Common myeloid progenitor, CD34-positive (primary cell): ENCODE data around the gene RNF14. TPM values are rescaled to one million over a fixed set of nuclear protein-coding genes. Genes with fewer than 3 reads are reported as not detected.
"Not testable (repeated sequence)": the region's sequence is repeated elsewhere in the genome, so short reads cannot be mapped to it uniquely, and the experiment has no call there.

Experiments used
- CTCF ChIA-PET: fragments of 350-600 bp; sonication (Branson Sonifier 250); formaldehyde crosslinking; loops from one replicate; lab custom pipeline; 2021; ENCODE audit warnings: antibody characterized with exemption; lab: Charles Lee
- POLR2A ChIA-PET: fragments of 350-600 bp; sonication (Branson Sonifier 250); formaldehyde crosslinking; loops from one replicate; lab custom pipeline; 2021; ENCODE audit warnings: antibody characterized with exemption; lab: Charles Lee
- DNase-seq, 3 donors: peaks; one replicate each; pipeline versions ENCODE4 v3.0.0 to v3.0.0-alpha.2; 2013
- H3K27ac ChIP-seq, 2 experiments: 1 replicate in 1 of 2; 2 replicates in 1 of 2; pipeline ENCODE4 v1.7.0; 2013; ENCODE audit warnings: inconsistent platforms in 2 of 2, low read length in 2 of 2, mild to moderate bottlenecking in 2 of 2, low read depth in 1 of 2, moderate library complexity in 1 of 2; ENCODE audit not compliant: severe bottlenecking in 2 of 2, insufficient read depth in 1 of 2, poor library complexity in 1 of 2
- H3K27me3 ChIP-seq, 5 experiments: replicated peaks in 2 of 5; 1 replicate in 3 of 5; 2 replicates in 2 of 5; pipeline versions ENCODE4 v1.6.1 to v1.7.0; 2013; ENCODE audit warnings: low read length in 4 of 5, mild to moderate bottlenecking in 2 of 5, moderate library complexity in 2 of 5, inconsistent platforms in 1 of 5; ENCODE audit not compliant: insufficient read depth in 5 of 5, control insufficient read depth in 4 of 5
- H3K36me3 ChIP-seq, 4 experiments: 1 replicate in 2 of 4; 2 replicates in 2 of 4; pipeline versions ENCODE4 v1.6.1 to v1.7.0; 2013; ENCODE audit warnings: low read length in 3 of 4, control low read depth in 1 of 4, mild to moderate bottlenecking in 1 of 4; ENCODE audit not compliant: control insufficient read depth in 4 of 4, insufficient read depth in 4 of 4
- H3K4me1 ChIP-seq, 4 experiments: 1 replicate in 3 of 4; 2 replicates in 1 of 4; pipeline versions ENCODE4 v1.6.1 to v1.7.1; 2013; ENCODE audit warnings: low read length in 3 of 4, mild to moderate bottlenecking in 3 of 4, control low read depth in 1 of 4, inconsistent platforms in 1 of 4, moderate library complexity in 1 of 4; ENCODE audit not compliant: control insufficient read depth in 4 of 4, insufficient read depth in 4 of 4; ENCODE audit errors: control extremely low read depth in 1 of 4
- H3K4me3 ChIP-seq, 7 experiments: 1 replicate in 4 of 7; 2 replicates in 3 of 7; pipeline versions ENCODE4 v1.5.1 to v1.7.0; 2013; ENCODE audit warnings: mild to moderate bottlenecking in 7 of 7, low read length in 6 of 7, moderate library complexity in 6 of 7, inconsistent platforms in 2 of 7, low read depth in 2 of 7, control low read depth in 1 of 7; ENCODE audit not compliant: insufficient read depth in 4 of 7, control insufficient read depth in 1 of 7; ENCODE audit errors: extremely low read depth in 1 of 7
- H3K9me3 ChIP-seq, 5 experiments: 1 replicate in 4 of 5; 2 replicates in 1 of 5; pipeline versions ENCODE4 v1.6.1 to v1.7.1; 2013; ENCODE audit warnings: low read length in 4 of 5, mild to moderate bottlenecking in 2 of 5, inconsistent platforms in 1 of 5, low read depth in 1 of 5, moderate library complexity in 1 of 5; ENCODE audit not compliant: control insufficient read depth in 4 of 5, insufficient read depth in 2 of 5; ENCODE audit errors: control extremely low read depth in 1 of 5
- WGBS: methylation state at CpG from one replicate; pipeline ENCODE4 v1.1.5; 2013; ENCODE audit not compliant: insufficient coverage; 5-methylcytosine and 5-hydroxymethylcytosine counted together
- polyA plus RNA-seq: library from polyadenylated mRNA; unstranded; fragments of 120-200 nt; gene quantifications from one replicate; pipeline ENCODE4 v1.2.1, GENCODE V29; 2013

The RNF14 gene, protein sequence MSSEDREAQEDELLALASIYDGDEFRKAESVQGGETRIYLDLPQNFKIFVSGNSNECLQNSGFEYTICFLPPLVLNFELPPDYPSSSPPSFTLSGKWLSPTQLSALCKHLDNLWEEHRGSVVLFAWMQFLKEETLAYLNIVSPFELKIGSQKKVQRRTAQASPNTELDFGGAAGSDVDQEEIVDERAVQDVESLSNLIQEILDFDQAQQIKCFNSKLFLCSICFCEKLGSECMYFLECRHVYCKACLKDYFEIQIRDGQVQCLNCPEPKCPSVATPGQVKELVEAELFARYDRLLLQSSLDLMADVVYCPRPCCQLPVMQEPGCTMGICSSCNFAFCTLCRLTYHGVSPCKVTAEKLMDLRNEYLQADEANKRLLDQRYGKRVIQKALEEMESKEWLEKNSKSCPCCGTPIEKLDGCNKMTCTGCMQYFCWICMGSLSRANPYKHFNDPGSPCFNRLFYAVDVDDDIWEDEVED
- 24.1 TPM for polyA plus RNA-seq

DNA sequence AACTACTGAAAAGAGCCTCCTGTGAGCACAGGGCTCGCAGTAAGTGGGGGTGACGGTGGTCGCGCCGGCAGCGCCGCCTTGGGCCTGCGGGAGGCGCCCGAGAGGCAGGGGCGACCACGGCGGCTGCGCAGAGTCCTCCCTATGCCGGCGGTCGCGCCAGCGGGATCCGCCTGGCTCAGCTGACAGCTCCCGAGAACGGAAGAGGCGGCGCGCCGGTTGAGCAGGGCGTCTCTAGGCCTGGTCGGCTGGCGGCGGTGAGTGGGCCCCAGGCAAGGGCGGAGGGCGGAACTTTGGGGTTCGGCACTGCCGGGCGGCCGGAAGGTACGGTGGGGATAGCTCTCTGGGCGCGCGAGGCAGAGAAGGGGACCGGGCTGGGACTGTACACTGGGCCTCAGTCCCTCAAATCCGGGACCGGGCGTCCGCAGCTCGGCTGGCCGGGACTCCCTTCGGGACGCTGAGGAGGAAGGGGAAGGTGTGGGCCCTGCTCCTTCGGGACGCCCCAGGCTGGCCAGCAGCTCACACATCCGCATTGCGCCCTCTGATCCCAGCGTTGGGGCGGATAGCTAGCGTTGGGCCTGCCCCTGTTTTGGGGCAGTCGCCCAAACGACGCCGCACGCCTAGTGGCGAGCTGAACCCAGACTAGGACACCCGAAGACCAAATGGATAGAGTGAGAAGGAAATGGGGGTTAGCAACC is at the start of gene RNF14:
Gene RNF14, plus strand, starts transcription at position 192 of the 695 bp plus-strand sequence. CDS start 4,484 bp downstream, outside the sequence.
- under 1% methylated on average over 57 of the region's 63 CpGs for WGBS
- Histone ChIP-seq H3K36me3 (peaks cover 0 to 15% (median 5%) of the 10 kb centered on the region in 4 experiments), H3K4me1 (peaks cover 13 to 27% (median 20%) of the 10 kb centered on the region in 4 experiments), H3K27me3 (no peaks in the 10 kb centered on the region), H3K27ac (peak within 1 kb of the TSS; percentile 83 to 95), H3K4me3 (peak within 1 kb of the TSS; percentile 60 to 91 (median 83)), H3K9me3 (no peaks in the 10 kb centered on the region)
- ChIA-PET POLR2A (interaction anchor here (0.8 to 1.4 kb wide), 5 partner anchors 8 to 277 kb away, joined by 3 to 4 read pairs (median 4); partner anchors contain the start of gene DELE1), CTCF (interaction anchor here (0.6 to 3.4 kb wide), 26 partner anchors 8 to 736 kb away, joined by 3 to 41 read pairs (median 4); partner anchors contain the start of genes GNPDA1 and PCDH12)
- peak; percentile 95 to 98 (median 97) for DNase-seq

DNA sequence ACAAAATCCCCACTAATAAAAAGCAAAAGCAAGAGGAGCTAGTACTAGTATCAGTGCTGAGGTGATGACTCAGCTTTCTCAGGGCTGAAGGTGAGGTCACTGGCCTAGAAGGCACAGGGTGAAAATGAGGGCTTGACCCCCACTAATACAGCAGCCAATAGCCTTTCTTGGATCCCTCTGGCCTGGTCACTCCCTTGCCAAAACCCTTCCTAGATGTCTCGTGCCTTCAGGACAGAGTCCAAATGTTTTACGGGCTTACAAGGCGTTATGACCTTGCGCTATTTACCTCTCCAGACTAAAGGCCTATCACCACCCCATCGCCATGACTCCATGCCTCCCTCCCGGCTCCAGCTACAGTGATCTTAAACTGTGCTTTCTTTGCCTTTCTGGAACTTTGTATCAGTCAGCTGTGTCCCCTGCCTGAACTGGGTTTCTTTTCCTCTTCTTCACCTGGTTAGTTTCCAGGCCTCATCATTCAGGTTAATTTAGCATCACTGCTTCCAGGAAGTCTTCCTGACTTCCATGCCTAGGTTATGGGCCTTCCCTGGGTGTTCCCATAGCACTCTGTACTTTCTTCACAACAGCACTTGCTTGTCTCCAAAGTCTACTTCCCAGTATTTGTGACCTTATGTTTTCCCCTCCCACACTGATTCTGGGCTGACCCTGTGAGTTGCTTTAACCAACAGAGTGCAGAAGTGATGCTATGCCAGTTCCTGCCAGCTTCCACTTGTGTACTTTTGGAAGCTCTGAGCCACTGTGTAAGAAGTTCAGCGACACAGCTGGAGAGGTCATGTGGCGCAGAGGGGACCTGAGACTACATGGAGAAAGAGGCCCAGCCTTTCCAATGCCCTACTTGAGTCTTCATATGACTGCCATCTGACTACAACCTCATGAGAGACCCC is 49.4 kb upstream of the RNF14 start:
- POLR2A ChIA-PET = no interaction called here
- WGBS = 95% methylated on average over 6 of the region's 8 CpGs
- no peaks in the 10 kb centered on the region for H3K36me3 ChIP-seq
- H3K27me3 ChIP-seq = no peaks in the 10 kb centered on the region
- no peaks in the 10 kb centered on the region for H3K9me3 ChIP-seq
- DNase-seq = no peak
- no peak overlapping the region for H3K4me3 ChIP-seq
- CTCF ChIA-PET = interaction anchor here (0.5 to 2.0 kb wide), 5 partner anchors 38 to 301 kb away, joined by 3 to 7 read pairs (median 4); partner anchors contain the start of gene PCDH12
- peaks cover 5 to 15% (median 12%) of the 10 kb centered on the region in 4 experiments for H3K4me1 ChIP-seq
- no peak overlapping the region for H3K27ac ChIP-seq

DNA sequence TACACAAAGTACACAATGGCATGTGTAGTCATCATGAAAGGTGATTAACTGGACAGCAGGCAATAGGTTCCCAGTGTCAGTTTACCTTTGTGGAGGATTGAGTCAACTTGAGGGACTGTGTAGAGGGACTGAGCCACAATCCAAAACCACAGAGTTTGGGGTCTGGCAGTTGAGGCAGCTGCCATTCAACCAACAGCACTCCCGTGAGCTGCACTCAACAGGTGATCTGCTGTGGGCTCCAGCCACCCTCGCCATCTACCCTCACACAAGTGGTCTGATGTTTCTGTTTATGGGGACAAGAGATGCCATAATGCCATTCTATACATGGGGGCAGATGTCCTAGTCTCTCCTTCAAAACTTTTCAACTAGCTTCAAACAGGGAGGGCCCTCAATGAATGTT is 48.1 kb upstream of the RNF14 start:
- WGBS = 100% methylated on average over 2 of the region's 2 CpGs
- no peaks in the 10 kb centered on the region for H3K9me3 ChIP-seq
- DNase-seq = no peak
- H3K27ac ChIP-seq = no peak overlapping the region
- POLR2A ChIA-PET = no interaction called here
- CTCF ChIA-PET = interaction anchor here (1.4 to 1.7 kb wide), 4 partner anchors 30 to 67 kb away, joined by 3 to 5 read pairs (median 4); no protein-coding TSS in a partner anchor
- H3K36me3 ChIP-seq = peaks cover 0 to 6% (median 5%) of the 10 kb centered on the region in 4 experiments
- H3K4me3 ChIP-seq = no peak overlapping the region
- H3K27me3 ChIP-seq = no peaks in the 10 kb centered on the region
- peaks cover 5 to 15% (median 12%) of the 10 kb centered on the region in 4 experiments for H3K4me1 ChIP-seq

DNA sequence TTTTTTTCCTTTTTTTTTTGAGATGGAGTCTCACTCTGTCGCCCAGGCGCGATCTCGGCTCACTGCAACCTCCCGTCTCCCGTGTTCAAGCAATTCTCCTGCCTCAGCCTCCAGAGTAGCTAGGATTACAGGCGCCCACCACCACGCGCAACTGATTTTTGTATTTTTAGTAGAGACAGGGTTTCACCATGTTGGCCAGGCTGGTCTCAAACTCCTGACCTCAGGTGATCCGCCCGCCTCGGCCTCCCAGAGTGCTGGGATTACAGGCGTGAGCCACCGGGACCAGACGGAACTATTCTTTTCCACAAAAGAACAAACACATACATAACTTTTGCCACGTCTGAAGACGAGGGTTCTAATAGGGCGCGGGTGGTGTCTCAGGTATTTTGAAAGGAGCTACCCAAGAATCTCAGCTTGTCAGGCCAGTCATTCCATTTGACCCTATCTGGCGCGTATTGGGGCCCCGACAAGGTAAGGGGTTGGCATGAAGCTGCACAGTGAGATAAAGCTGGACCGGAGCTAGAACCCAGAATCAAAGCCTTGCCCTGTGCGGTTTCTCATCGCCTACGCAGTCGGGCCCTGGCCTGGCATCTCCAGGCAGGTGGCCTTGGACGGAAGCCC is 46.0 kb upstream of the RNF14 start:
- H3K9me3 ChIP-seq, H3K27me3 ChIP-seq: not testable (repeated sequence)
- 32% methylated on average over 12 of the region's 28 CpGs for WGBS
- peaks cover 5 to 22% (median 15%) of the 10 kb centered on the region in 4 experiments for H3K4me1 ChIP-seq
- peak overlapping the region; percentile 68 to 90 (median 86) for H3K4me3 ChIP-seq
- H3K27ac ChIP-seq = peak overlapping the region; percentile 96 to 98
- CTCF ChIA-PET = interaction anchor here (0.6 to 3.0 kb wide), 11 partner anchors 9 to 230 kb away, joined by 3 to 22 read pairs (median 4); no protein-coding TSS in a partner anchor
- POLR2A ChIA-PET = interaction anchor here (0.6 to 1.2 kb wide), 3 partner anchors 13 to 68 kb away, joined by 3 to 5 read pairs (median 4); partner anchors contain the start of gene RNF14
- peak in 2 of 3 donors; percentile 43 to 66 for DNase-seq
- H3K36me3 ChIP-seq = peaks cover 0 to 26% (median 21%) of the 10 kb centered on the region in 4 experiments

DNA sequence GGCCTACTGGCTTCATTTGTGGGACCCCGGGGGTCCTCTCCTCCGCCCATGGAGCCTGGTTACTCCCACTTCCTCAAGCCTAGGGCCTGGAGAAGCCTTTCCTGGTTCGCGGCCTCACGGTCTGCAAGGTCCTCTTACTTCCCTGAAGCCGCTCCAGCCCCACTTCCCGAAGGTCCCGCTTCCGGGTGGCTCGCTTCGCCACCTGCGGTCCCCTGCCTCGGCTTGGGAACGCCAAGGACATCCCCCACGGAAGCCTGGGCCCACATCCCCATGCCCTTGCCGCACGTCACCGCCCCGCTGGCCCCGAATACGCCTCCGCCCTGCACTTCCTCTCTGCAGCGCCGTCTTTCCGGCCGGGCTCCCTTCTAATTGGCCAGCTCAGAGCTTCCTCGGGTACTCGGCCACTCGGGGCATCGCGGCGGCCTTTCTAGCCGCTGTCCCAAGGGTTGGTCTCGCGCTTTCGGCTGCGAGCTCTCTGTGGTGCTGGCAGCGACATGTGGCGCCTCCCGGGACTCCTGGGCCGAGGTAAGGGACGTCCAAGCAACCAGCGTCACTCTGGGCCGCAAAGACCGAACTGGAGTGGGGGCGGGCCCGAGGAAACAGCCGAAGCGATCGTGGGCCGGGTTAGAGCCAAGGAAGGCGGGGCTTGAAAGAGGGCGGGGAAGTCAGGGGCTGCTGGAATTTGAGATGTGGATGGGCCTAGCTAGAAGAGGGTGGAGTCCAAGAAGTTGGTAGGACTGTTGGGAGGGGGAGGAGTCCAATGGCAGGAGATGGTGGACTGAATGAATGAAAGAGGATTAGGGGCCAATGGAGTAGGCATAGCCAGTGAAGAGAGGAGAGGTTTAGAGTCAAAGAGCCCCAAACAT is 45.2 kb upstream of the RNF14 start, which contains the start of gene DELE1:
Gene DELE1, plus strand, starts transcription at position 424 of the 866 bp plus-strand sequence. Its CDS starts 71 bp downstream, at position 495.
- no peaks in the 10 kb centered on the region for H3K27me3 ChIP-seq
- WGBS = under 1% methylated on average over 47 of the region's 53 CpGs
- POLR2A ChIA-PET = interaction anchor here (0.7 to 1.2 kb wide), 2 partner anchors 35 to 45 kb away, joined by 3 to 4 read pairs; partner anchors contain the start of gene RNF14
- H3K9me3 ChIP-seq = no peaks in the 10 kb centered on the region
- peaks cover 2 to 34% (median 28%) of the 10 kb centered on the region in 4 experiments for H3K36me3 ChIP-seq
- peaks cover 5 to 23% (median 16%) of the 10 kb centered on the region in 4 experiments for H3K4me1 ChIP-seq
- peak; percentile 92 to 96 (median 96) for DNase-seq
- peak within 1 kb of the TSS; percentile 96 to 98 for H3K27ac ChIP-seq
- CTCF ChIA-PET = interaction anchor here (0.9 to 3.0 kb wide), 12 partner anchors 10 to 231 kb away, joined by 3 to 22 read pairs (median 4); no protein-coding TSS in a partner anchor
- H3K4me3 ChIP-seq = peak within 1 kb of the TSS; percentile 68 to 90 (median 86)
